Measurements from ENCODE around the gene SIGLEC9.
"Not testable (repeated sequence)": the region's sequence is repeated elsewhere in the genome, so short reads cannot be mapped to it uniquely, and the experiment has no call there.

Gene SIGLEC9

DNA sequence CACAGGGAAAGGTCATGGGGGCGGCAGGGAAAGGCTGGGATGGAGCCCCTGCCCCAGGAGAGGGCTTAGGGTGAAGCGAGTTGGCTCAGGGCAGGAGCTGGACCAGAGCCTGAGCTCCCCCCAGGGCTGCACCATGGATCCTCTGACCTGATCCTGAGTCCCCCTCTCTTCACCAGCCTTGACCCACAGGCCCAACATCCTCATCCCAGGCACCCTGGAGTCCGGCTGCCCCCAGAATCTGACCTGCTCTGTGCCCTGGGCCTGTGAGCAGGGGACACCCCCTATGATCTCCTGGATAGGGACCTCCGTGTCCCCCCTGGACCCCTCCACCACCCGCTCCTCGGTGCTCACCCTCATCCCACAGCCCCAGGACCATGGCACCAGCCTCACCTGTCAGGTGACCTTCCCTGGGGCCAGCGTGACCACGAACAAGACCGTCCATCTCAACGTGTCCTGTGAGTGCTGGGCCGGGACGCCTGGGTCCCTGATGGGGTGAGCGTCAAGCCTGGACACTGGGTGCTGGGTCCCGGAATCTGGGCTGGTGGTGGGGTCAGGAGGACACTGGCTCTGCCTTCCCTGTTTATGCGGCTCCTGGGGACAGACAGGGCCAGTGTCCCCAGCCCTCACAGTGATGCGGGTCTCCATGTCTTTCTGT is 842 bp downstream of the SIGLEC9 start:
- no peak for DNase-seq

DNA sequence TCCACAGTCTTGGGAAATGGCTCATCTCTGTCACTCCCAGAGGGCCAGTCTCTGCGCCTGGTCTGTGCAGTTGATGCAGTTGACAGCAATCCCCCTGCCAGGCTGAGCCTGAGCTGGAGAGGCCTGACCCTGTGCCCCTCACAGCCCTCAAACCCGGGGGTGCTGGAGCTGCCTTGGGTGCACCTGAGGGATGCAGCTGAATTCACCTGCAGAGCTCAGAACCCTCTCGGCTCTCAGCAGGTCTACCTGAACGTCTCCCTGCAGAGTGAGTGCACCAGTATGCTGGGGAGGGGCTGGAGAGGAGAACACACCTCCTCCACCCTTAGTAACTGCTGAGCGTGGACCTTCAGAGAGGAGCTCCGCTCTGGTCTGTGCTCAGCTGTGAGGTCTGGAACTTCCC is 2.3 kb downstream of the SIGLEC9 start:
- DNase-seq, result no peak

DNA sequence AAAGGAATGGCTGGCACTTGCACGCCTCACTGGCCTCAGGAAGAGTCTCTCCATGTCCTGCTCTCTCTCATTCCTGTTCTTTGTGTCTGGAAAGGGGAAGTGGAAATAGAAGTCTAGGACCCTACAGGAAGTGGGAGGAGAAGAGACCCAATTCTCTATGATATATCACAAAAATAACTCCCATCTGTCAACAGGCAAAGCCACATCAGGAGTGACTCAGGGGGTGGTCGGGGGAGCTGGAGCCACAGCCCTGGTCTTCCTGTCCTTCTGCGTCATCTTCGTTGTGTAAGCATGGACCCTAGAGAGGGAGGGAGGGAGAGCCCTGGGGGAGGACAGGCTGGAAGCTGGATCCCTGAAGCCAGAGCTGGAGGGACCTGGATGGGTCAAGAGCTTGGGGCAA is 3.0 kb downstream of the SIGLEC9 start:
- DNase-seq, result peak; percentile 34

DNA sequence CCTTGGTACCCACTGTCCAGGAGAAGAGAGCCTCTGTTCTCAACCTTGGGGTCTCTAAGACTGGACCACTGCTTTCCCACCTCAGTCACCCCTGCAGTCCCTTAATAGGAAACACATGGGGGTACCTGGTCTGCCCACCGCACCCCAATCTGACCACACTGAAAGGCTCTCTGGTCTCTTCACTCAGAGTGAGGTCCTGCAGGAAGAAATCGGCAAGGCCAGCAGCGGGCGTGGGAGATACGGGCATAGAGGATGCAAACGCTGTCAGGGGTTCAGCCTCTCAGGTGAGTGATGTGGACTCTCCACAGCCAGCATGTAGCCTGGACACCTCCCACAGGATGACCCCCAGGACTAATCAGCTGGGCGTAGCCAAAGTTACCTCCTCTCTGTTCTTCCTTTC is 3.5 kb downstream of the SIGLEC9 start:
- DNase-seq, result no peak

DNA sequence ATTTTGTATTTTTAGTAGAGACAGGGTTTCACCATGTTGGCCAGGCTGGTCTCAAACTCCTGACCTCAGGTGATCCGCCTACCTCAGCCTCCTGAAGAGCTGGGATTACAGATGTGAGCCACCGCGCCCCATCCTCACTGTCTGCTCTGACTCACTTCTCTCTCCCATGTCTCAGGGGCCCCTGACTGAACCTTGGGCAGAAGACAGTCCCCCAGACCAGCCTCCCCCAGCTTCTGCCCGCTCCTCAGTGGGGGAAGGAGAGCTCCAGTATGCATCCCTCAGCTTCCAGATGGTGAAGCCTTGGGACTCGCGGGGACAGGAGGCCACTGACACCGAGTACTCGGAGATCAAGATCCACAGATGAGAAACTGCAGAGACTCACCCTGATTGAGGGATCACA is 5.0 kb downstream of the SIGLEC9 start:
- DNase-seq, result no peak

DNA sequence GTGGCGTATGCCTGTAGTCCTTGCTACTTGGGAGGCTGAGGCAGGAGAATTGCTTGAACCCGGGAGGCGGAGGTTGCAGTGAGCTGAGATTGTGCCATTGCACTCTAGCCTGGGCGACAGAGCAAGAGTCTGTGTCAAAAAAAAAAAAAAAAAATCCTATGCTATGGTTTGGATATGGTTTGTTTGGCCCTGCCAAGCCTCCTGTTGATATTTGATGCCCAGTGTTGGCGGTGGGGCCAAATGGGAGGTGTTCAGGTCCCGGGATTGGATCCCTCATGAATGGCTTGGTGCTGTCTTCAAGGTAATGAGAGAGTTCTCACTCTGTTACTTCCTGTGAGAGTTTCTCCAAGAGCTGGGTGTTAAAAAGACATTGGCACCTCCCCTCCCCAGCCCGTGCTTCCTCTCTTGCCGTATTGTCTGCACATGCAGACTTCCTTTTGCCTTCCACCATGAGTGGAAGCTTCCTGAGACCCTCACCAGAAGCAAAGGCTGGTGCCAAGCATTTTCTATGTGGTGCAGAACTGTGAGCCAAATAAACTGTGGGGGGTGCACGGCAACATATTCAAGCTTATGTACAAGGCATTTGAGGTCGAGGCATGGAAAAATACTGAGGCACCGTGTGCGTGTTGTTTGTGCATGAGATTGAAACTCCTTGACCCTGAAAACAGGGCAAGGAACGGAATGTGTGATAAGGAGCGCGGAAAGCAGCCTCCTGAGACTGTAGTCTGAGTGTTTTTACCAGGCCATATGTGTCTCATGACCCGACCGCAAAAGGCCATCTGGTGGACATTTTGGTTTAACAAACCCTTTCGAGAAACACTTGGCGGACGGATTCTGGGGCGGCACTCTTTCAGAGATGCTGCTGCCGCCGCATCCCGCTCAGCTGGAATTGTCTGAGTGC is 7.3 kb downstream of the SIGLEC9 start:
- no peak for DNase-seq

DNA sequence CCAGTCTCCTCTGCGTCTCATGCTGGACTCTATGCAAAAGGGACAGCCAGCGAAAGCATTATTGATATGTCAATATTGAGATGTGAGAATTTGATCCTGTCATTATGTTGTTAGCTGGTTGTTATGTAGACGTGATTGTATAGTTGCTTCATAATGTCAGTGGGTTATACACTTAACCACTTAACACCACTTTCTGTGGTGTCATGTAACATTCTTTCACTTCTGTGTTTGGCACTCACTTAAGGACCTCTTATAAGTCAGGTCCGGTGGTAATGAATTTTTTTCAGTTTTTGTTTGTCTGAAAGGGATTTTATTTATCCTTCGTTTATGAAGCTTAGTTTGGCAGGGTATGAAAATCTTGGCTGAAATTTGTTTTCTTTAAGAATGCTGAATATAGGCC is 10.3 kb downstream of the SIGLEC9 start:
- DNase-seq, result no peak

DNA sequence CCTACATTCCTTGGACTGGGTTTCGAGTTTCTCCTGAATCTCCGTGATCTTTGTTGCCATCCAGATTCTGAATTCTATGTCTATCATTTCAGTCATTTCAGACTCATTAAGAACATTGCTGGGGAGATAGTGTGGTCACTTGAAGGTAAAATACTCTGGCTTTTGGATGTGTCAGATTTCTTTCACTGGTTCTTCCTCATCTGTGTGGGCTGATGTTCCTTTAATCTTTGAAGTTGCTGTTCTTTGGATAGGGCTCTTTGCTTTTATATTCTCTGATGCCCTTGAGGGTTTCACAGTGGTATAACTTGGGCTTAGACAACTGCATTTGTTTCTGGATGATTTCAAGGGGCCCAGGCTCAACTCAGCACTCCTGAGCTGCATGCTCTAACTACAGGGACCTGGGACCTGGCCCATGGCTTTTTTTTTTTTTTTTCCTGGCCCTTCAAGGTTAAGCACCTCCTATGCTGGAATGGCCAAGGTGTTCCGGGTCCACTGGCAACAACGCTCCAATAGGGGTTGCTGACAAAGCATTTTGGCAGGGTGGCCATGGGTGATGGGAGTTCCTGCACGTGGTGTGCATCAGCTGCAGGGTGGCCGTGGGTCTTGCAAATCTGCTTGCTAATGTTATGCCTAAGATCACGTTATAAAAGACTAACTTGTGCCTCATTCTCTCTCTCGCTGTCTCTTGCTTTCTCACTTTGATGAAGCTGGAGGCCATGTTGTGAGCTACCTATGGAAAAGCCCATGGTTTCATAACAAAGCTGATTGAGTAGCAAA is 11.5 kb downstream of the SIGLEC9 start:
- DNase-seq, result no peak

DNA sequence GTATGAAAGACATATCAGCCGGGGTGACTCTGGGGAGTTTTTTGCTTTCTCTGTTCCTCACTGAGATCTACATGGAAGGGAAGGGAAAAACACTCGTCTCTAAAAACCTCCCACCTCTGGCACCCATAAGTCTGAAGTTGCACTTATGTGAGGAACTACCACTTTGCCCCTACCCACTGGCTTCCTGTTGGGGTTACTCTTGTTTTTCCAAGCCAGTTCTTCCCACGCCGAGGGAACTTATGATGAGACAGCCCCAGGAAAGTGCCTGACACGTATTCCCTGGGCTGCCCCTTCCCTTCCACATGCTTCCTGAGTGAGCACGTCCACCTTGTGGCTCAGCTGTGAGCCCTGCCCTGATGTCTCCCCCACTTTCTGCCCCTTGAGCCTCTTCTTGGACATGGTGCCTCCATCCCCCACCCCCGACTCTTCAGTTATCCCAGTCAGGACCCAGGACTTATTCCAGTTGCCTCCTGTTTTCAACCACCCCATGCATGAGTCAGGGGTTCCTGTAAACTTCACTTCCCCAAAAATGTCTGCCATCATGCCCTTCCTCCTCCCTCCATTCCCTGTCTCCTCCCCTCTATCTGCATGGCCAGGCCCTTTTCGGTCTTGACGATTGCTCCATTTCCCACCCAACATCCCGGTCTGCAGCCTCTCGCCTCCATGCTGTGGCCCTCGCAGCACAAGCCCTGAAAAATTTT is 12.3 kb downstream of the SIGLEC9 start:
- no peak for DNase-seq

DNA sequence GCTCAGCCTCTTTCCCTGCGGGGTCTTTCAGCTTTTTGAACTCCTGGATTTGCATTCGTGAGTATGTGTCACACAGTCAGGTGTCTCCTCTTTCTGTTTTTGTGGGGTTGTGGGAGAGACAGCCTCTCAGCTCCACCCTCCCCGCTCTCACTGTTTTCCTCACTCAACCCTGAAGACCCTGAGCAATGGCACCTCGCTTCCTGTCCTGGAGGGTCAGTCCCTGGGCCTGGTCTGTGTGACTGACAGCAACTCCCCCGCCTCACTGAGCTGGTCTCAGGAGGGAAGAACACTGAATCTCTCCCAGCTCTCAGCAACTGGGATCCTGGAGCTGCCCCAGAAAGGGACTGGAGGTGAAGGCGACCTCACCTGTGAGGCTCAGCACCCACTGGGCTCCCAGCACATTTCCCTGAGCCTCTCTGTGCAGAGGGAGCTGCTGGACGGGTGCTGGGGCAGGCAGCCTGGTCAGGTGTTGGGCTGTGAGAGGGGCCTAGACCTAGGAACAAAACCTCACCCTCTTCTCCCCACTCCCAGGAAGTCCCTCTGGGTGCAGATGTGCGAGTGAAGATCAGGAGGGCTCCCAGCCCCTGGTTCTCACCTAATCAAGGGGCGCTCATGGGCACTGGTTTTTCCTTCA is 13.2 kb downstream of the SIGLEC9 start:
- DNase-seq, result no peak

DNA sequence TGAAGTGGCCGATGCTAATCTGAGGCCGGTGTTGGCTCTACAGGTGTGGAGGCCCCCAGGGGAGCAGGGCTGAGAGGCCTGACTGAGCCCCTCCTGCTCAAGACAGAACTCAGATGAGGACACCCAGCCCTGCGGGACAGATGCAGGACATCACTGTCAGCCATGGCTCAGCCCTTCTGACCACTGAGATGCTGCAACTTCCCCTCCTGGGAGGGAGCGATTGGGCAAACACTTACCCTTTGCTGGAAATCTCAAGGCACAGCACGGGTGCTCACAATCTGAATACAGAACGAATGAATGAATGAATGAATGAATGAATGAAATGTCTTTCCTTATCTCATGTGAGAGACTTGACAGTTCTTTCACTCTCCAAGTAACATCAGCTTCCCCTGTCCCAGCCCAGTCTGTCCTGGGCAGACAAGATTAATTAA is 13.9 kb downstream of the SIGLEC9 start:
- DNase-seq, result no peak

DNA sequence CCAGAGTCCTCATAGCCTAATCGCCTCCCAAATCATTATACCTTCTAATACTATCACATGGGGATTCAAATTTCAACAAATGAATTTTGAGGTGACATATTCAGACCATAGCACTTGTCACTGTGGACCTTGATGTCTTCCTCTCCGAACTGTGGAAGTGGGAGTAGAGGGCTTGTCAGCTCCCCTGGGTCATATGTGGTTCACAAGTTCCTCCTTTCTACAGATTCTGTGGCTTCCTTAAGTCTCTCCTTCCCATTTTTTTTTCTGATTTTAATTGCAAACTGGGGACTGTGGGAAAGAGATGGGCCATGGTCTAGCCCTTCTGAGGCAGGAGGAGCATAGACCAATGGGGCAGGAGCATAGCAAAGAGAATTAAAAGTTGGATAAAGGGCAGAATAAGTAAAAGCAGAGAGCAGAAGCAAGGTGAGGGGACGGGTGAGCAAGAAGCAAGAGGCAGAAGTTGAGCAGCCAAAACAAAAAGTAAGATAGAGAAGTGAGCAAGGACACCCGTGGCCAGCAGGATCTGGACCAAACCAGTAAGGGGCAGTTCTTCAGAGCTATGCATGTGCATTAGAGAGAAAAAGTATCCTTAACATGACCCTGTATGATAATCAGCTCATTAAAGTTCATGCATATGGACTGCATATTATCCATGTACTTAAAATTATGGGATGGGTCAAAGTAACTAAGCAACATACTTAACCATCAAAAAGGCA is 14.8 kb downstream of the SIGLEC9 start:
- no peak for DNase-seq

DNA sequence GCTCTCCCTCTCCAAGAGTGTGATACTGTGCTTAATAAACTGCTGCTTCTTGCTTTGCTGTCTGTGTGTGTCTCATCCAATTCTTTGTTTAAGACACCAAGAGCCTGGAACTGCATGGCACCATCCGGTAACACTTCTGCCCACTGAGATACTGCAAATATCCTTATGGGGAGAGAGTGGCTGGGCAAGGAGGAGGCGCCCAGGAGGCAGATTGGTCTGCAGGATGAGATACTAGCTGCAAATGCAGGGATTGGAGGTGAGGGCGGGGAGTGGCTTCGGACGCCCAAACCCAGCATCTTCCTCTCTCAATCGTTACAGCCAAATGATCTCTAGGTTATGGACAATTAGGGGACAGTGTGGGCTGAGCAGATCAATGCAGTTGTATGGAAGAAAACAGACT is 15.7 kb downstream of the SIGLEC9 start:
- DNase-seq, result no peak

DNA sequence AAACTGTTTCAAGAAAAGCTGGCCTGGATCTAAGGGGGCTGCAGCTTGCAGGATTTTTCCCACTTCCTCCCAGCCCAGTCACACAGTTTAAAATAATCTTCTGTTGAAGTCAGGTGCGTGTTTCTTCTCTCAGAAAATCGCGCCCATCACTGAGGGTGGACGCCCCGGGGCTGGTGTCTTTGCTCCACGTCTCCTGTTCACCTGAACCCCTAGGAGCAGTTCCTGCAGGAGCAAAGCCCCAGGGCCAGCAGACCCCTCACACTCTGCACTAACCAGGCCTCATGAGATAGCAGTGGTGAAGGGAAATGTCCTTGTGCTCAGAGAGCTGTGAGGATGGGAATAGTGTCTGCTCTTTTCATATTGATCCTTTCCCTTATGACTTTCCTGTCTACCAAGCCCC is 16.5 kb downstream of the SIGLEC9 start:
- DNase-seq, result no peak

DNA sequence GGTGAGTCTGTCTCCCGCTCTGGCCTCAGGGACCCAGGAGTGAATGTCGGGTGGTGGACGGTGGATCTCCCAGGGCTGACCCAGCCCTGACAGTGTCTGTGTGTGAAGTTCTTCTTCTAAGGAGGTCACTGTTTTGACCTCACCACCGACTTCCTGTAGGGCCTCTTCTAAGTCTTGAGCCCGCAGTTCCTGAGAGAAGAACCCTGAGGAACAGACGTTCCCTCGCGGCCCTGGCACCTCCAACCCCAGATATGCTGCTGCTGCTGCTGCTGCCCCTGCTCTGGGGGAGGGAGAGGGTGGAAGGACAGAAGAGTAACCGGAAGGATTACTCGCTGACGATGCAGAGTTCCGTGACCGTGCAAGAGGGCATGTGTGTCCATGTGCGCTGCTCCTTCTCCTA is 17.4 kb downstream of the SIGLEC9 start, which contains the start of gene SIGLEC7:
SIGLEC7 (plus strand) TSS at position 183 of the 400 bp plus-strand sequence; CDS start at position 252, 69 bp downstream.
- DNase-seq, result no peak

DNA sequence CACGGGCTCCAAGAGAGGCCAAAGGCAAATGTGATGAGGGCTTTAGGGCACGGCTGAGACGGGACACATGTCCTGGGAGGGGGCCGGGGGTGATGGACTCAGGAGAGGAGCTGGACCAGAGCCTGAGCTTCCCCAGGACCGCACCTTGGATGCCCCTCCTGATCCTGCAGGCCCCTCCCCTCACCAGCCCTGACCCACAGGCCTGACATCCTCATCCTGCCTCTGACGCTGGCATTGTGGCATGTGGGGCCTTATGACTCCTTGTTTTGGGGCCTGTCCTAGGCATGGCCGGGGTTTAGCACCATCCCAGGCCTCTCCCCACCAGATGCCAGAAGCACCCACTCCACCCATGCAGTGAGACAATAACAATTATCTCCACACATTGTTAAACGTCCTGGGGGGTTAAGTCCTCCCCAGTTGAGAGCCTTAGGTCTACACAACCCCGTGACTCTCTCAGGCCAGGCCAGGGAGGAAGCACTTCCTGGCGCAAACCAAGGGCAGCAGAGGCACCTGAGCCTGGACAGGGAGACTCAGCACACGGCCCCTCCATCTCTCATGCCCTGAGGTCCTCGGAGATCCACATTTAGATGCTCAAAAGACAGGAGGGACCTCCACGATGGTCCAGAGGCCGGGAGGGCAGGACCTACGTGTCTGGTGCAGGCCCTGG is 18.2 kb downstream of the SIGLEC9 start:
- DNase-seq, result not testable (repeated sequence)

DNA sequence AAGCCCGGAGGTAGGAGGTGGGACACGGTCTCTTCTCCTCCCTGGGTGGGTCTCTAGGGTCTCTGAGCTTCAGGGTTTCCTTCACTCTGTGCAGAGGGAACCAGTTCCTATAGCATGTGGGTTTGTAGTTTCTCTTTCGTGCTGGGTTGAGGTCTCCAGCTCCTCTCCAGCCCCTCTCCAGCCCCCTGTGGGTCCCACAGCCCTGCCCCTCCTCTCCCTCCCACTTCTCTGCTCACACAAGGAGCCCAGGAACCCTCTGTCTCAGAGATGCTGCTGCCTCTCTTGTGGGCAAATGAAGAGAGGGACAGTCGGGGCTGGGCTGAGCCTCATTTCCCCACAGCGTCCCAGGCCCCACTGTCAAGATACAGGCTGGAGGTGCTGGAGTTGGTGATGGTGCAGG is 18.8 kb downstream of the SIGLEC9 start:
- DNase-seq, result no peak

DNA sequence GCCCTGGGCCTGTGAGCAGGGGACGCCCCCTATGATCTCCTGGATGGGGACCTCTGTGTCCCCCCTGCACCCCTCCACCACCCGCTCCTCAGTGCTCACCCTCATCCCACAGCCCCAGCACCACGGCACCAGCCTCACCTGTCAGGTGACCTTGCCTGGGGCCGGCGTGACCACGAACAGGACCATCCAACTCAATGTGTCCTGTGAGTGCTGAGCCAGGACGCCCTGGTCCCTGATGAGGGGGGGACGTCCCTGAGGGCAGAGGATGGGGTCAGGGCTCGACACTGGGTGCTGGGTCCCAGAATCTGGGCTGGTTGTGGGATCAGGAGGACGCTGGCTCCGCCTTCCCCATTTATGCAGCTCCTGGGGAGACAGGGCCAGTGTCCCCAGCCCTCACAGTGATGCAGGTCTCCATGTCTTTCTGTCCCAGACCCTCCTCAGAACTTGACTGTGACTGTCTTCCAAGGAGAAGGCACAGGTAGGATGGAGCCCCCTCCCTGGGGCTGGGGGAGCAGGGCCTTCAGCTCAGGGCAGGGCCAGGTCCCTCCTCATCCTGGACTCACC is 19.9 kb downstream of the SIGLEC9 start:
- no peak for DNase-seq

DNA sequence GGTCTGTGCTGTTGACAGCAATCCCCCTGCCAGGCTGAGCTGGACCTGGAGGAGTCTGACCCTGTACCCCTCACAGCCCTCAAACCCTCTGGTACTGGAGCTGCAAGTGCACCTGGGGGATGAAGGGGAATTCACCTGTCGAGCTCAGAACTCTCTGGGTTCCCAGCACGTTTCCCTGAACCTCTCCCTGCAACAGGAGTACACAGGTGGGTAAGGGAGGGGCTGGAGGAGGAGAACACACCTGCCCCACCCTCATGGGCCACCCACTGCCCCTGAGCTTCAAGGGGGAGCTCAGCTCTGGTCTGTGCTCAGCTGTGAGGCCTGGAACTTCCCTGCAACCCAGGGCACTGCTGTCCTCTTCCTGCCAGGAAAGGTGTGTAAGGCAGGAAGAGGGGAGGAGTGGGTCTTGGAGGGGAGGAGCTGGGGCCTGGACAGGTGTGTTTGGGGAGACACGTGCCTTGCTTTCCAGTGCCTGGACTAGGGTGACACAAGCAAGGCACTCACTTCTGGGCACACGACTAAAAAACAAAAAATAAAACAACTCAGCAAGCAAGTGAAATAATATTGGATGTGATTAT is 21.3 kb downstream of the SIGLEC9 start:
- DNase-seq, result no peak

DNA sequence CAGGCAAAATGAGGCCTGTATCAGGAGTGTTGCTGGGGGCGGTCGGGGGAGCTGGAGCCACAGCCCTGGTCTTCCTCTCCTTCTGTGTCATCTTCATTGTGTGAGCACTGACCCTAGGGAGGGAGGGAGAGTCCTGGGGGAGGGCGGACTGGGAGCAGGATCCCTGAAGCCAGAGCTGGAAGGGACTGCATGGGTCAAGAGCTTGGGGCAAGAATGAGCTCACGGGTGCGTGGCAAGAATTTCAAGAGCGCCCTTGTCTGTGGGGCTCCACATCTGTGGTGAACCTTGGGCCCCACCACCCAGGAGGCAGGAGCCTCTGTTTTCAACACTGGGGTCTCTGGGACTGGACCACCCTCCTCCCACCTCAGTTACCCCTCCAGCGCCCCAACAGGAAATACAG is 22.0 kb downstream of the SIGLEC9 start:
- DNase-seq, result no peak

All from EL (cell line).